HG03097 (cell line): Measurements from ENCODE around the gene SHH.
"Not testable (repeated sequence)": the region's sequence is repeated elsewhere in the genome, so short reads cannot be mapped to it uniquely, and the experiment has no call there.

Source experiments
- ATAC-seq: cut with Tn5 transposase; IDR thresholded peaks from one replicate; pipeline ENCODE4 v1.9.1; 2021; ENCODE audit not compliant: unreplicated experiment, low FRiP score

Gene SHH

DNA sequence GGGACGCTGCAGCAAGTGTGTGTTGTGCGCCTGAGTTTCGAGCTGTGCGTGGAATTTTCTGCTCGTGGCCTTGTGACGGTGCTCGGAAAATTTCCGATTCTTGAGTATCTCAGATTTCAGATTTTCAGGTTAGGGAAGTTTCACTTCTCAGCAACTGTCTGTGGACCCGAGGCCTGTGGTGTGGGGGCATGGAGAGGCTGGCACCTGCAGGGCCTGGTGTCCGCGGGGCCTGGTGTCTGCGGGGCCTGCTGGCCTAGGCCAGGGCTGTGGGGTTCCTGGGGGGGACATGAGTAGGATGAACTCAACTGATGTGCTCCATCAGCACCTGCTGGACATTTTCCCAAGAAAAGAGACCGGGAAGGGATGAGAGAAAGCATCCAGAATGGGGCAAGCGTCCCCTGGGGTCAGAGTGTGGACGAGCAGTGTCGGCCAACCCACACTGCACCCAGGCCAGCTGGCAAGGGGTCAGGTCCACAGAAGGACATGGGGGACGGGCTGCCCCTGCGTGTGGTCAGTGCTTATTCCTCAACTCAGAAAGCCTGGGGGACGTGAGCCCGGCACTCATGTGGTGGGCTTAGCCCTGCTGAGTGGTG is 31.3 kb upstream of the SHH start:
- no peak for ATAC-seq

DNA sequence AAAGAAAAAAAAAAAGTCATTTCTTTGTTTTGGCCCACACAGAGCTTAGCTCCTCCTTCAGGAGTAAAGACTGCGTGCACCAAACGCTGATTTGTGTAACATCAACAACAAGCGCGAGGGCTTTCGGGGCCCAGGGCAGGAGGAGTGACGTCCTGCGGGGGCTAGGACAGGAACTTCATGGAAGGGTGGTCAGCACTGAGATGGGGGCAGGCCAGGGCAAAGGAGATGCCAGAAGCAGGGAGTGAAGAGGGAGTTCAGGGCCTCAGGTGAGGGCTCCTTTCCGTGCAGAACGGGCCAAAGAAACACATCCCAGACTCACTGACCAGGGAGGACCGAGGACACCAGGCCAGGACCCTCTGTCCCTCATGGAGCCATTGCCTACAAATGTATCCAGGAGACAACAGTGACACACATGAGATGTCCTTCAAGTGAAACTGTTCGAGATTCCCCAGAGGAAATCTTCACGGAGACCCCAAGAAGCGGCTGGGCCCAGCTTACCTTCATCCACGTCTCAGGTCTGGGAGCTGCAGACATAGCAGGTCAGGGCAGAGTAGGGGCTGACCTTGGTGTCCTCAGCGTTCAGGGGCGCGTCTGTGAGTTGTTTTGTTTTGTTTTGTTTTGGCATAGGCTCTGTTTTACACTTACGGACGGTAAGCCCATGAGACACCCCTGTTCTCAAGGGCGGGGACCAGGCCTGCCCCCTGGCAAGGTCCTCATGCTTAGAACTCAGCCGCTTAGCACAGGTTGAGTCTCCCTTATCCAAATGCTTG is 30.4 kb upstream of the SHH start:
- ATAC-seq, result no peak

DNA sequence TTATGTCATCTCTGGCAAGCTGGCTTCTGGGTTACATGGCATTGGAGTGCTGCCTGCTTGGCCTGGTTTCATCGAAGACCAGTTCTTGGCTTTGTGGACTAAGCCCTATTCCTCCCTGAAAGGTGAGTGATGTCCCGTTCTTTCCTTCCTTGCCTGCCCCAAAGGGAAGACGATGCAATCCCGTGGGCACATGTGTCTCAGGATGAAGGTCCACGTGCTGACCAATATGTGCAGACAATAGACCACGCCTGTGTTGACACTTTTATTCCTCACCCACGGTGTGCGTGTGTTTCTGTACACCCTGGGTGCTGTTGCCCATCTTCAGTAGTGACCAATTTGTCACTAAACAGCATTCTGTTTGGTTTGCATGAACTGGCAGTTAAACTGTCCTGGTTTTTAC is 28.6 kb upstream of the SHH start:
- no peak for ATAC-seq

DNA sequence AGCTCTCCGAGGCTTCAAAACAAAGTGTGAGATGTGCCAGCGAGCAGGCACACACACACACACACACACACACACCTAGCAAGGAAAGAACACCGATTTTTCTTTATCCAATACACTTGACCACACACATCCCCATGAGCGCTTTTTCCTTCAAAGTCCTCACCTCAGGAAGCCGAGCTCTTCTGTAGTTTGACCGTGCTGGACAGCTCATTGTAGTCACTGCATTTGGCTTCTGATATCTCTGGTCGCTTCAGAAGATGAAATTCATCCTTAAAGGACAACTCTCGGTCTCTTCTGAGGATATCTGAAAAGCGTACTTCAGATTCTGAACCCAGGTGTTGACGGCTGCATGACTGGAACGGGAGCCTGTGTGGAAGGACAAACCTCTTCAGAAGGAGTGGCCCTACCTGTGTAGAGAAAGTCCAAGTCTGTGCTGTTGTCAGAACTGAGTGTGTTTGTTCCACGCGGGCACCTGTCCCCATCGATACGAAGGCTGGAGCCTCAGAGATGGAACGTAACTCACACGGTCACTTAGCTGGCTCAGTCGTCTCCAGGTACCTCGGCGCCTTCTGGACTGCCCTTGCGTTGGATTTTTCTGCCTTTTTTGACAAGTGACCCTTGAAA is 28.1 kb upstream of the SHH start:
- ATAC-seq, result no peak

DNA sequence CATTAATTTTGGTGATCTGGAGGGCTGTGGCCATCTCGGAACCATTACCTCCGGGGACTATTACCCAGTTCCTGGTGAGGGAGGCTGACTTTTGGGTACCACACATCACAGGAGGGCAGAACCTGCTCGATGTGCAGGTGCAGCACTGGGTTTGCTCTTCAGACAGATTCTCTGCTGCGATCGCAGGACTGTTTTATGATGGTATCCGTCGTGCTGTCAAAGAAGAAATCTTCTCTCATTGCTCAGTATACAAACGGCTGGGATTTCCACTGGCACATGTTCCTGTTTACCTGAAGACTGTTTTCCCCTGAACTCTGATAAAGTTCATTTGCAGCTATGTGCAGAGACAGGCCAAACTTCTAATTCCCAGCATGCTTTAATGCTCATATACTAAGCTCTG is 27.2 kb upstream of the SHH start:
- no peak for ATAC-seq

DNA sequence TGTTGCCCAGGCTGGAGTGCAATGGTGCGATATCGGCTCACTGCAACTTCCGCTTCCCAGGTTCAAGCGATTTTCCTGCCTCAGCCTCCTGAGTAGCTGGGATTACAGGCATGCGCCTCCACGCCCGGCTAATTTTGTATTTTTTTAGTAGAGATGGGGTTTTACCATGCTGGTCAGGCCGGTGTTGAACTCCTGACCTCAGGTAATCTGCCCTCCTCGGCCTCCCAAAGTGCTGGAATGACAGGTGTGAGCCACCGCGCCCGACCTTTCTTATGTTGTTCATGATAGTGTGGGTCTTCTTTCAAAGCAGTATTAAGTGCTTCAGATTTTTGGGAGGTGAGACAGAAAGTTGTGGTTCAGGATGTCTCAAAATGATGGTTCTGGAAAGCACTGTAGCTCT is 26.0 kb upstream of the SHH start:
- not testable (repeated sequence) for ATAC-seq

DNA sequence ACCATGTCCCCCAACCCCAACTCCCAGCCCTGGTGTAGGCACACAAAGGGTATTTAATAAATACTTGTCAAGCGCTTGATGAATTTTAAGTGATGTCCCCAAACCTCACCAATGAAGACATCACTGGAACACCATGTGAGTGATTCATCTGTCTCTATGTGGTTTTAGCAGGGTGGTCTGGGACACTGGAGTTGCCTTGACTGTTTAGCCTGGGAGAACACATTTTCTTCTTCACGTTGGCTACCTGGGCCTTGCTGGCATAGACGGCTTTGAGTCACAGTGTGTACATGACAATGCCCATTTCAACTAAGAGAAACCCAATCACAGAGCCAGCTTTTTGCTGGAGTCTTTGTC is 24.8 kb upstream of the SHH start:
- ATAC-seq, result no peak

DNA sequence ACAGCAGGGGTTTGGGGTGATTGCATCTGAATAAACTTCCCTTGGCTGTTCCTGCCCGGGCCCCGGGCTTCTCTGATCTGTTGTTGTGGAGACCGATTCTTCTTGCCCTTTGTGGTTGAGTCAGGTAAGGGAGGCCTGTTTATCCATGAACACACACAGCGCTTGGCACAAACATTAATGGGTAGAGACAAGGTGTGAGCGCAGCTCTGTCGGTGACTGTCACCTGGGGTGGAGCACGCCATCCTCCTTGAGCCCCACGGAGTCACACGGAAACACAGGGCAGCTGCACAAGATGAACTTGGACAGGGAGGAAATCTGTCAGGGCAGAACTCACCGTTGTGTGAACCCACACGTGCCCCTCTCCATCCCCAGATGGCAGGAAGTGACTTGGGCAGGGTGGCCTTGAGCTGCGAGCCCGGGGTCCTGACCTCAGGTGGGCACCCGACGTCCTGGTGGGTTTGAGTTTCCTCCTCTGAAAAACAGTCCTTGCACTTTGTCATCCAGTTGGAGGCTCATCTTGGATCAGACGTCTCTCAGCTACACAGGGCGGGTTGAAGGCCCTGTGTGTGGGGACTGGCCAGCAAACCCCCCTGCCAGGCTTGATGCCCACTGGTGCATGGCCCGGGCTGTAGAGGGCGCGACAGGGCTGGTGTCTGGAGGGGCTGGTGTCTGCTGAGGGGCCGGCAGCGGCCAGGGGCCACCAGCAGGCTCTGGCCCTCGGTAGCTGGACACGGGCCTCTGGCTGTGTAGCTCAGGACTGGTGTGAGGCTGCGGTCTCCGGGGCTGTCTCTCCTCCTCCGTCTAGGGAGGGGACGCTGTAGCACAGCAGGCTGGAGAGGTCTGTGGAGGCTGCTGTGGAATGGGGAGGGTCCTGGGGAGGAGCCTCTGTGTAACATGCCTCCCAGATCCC is 24.2 kb upstream of the SHH start:
- ATAC-seq, result no peak

DNA sequence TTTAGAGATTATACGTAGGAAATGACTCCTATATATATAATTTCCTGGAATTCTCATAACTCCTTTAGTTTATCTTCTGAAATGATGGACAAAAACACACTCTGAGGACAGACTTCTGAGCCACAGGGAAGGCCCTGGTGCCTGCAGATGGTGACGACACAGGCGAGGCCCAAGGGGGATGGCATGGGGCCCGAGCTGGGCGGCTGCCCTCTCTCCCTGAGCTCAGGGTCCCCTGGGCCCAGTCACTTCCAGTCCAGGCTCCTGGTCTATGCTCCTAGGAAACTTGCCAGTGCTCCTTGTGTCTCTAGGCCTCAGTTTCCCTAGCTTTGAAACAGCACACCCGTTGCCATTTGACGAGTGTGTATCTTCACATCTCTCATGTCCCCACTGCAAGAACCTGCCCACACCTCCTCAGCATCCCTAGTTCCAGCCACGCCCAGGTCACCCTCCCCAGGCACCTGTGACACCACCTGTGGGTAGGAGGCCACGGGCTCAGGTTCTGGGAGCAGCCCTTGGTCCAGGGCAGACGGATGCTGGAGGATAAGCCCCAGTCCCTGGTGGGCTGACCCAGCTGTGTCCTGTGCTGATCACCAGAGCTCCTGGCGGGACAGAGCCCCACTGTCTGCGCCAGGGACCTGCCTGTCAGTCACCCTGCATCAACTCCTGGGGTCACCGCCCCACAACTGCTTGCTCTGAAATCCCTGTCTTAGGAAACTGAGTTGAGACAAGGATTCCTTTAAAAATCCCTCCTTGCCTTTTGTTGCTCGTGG is 23.4 kb upstream of the SHH start:
- no peak for ATAC-seq

DNA sequence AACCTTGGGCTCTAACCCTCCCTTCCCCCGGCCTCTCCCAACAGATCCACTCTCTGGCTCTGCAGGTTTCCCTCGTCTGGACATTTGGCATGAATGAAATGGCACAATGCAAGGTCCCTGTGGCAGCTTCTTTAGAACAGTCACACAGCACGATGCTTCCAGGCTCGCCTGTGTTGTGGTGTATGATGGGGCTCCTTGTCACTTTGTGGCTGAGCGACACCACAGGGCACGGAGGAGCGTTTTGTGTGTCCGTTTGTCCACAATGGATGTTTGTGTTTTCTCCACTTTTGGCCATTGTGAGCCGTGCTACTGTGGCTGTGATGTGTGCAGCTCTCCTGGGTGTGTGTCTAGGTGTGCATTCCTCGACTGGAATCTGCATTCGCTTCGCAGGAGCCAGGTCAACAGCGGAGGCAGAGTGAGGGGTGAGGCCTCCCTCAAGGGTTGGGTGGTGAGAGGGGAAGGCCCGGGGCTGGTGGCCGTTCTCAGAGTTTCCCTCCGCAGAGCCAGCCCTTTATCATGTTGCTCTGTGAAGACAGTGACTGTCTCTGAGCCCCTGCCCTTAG is 22.3 kb upstream of the SHH start:
- no peak for ATAC-seq

DNA sequence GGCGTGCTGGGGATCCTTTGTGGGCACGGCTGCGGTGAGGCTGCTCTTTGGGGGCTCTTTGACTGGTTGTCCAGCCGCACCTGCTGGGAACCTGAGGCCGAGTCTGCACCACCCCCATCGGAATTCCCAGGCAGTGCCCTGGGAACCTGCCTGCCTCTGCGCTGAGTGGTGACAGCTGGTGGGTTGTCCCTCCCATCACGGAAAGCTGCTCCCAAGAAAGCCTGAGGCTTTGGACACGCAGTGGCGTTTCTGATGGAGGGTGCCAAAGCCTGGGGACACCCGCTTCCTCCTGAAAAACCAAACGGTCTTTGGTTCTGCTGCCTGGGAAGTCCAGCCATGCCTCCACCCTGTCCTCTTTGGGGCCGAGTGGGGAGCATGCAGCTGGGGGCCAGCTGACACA is 21.4 kb upstream of the SHH start:
- no peak for ATAC-seq

DNA sequence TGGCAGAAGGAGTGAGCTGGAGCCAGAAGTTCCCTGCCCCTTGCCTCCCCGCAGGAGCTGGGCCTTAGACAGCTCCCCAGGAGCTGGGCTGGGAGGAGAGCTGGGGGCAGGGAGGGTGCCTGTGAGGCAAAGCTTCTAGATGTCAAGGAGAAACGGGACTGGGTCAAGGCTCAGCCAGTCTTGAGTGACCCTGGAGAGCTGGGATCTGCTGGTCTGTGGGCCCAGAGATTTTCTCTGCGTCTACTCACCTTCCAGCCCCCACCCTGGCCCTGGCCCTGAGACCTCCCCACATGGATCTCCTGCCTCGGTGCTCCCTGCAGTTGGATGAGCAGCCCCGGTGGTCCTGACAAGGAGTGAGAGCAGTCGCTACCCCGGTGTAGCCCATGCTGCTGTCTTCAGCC is 20.3 kb upstream of the SHH start:
- ATAC-seq, result no peak

DNA sequence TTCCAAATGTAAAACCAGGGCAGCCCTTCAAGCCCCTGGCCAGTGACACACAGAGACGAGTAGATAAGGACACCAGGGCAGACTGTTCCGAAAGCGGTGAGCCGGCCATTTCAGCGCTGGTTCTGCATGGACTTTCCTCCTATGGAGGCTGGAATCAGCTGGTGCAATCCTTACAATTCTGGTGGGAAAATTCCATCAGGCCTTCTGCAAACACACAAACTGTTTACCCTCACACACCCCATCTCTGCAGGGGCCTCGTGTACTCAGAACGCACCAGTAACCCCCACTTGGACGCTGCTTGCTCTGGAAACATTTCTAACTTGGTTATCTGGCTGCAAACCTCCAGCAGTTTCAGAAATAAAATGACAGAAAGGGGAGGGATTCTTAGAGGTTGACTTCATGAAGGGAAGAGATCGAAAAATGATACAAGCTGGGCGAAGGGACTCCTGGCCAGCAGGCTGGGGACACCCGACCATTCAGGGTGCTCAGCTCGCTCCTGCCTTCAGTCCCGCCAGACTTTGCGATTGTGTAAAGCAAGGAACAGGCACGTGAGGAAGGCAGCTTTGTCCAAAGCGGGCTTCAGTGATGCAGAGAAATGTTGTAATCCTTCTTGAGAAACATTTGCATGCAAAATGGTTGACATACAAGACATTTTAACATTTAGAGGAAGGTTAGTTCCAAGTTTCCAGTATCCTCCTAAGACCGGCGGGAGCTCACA is 19.7 kb upstream of the SHH start:
- ATAC-seq, result no peak

DNA sequence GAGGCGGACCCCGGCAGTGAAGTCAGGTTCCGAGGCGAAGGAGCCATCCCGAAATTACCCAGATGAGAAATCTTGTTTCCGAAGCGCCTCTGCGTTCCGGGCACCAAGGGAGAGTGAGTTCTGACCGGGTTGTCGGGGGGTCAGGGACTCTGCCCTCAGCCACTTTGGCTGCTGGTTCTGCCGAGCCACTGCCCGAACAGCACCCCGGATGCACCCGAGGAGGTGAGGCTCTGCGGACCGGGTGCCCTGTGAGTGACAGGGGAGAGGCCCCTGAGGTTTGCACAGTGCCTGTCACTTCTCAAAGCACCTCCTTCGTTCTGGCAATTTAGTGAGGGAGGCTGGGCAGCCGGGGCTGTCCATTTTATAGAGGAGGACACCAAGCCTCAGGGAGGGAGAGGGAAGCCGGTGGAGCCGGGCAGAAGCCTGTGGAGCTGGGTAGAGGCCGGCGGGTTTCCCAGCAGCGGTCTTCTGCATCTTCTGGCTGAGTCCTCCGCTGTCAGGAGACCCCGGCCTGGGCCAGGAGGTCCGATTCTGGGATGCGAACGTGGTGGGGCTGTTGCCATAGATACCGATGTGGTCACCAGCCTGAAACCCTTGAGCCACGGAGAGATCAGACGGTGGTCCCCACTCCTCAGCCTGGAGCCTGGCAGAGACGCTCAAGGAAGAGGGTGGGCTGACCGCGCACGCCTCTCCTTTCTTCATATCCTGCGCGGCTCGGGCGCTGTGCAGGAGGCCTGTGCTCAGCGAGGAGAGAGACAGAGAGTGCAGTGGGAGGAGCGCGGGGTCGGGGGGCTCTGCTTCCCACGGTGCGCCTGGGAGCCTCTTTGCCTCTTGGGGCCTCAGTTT is 18.9 kb upstream of the SHH start:
- no peak for ATAC-seq

DNA sequence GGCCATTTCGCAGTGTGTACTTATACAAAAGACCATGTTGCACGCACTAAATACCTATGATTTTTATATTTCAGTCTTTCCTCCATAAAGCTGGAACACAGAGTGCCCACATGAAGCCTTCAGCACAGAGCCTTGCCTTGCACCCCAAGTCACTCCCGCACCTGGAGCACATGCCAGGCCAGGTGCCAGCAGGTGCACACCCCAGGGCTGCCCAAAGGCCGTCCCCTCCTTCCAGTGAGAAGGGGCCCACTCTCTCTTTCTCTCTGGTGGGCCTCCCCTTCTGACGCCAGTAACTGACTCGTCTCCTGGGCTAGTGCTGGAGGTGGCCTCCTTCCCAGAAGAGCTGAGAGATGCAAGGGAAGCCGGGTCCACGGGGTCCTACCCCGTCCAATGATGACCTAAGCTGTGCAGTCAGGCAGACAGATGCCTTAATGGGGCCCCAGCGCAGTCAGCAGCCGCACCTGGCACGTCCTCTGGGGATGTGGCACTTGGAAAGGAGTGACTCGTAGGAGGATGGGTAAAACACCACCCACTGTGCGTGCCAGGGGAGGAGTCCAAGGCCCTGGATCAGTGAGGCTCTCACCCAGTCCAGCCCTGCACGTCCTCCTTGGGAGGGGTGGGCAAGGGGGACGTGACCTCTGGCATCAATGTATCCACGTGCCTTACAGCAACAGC is 17.7 kb upstream of the SHH start:
- no peak for ATAC-seq

DNA sequence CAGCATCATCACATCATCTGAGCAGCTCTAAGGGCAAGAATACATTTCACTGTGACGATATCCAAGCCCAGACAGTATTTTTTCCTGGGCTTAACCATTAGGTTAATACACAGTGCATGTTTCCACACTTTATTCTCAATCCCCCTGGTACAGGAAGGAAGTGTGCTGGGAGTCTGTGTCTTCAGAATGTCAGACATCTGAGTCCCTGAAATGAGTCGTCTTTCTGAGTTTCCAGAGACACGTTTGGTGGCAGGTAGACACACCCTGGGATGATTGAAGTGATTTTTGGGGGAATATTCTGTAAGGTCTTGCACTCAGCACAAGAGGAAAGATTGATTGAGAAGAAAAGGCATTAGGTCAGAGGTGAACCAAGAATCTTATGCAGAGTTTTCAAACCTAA is 13.1 kb upstream of the SHH start:
- ATAC-seq, result no peak

DNA sequence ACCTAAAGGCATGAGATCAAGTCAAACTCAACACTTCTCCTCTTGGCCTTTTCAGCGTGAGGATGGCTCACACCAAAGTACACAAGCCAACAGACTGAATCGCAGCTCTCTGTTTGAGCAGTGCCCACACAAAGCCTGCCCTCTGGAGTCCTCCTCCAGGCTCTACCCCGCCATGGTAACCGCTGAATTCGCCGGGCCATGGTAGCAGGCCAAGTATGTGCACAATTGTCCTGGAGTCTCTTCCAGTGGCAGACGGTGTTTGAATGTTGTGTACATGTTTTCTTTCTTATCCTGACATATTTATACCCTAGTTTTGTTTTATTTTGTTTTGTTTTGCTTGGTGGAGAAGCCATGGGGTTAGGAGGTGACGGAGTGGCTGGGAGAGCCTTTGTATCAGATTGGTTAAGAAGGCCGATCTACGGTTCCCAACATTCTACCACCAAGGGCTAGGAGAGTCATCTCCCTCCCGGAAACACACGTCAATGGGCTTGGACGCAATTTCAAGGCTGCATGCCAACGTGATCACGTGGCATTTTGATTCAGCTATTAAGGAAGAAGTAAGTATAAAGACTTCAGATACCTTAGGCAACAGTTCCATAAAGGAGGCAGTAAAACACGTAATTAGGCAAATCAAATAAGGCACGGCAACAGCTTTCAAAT is 12.1 kb upstream of the SHH start:
- ATAC-seq, result no peak

DNA sequence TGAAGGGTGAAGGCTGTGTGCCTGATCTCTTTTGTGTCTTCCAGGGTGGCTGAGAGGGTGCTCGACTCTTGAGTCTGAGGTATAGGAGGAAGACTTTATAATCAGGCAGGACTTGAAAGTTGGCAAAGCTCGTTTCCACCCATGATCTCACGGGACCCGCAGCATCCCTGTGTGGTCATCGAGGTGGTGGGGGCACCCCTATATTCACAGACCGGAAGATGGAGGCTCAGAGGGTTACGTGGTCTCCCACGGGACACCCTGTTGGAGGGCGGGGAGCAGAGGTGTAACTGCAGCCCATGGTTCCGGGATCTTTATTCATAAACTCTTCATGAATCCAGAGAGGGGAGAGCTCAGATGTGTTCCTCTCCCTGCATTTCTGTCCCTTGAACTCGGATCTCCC is 9.6 kb upstream of the SHH start:
- no peak for ATAC-seq
